Pulmonary artery endothelial cell (primary cell): ENCODE data around the gene NXT1. TPM values are rescaled to one million over a fixed set of nuclear protein-coding genes. Genes with fewer than 3 reads are reported as not detected.
A peak's percentile ranks its signal among the peaks of the same experiment; 100 is the strongest.

ENCODE experiments used
- DNase-seq: peaks from one replicate; pipeline ENCODE4 v3.0.0-alpha.2; 2011; ENCODE audit warnings: low read depth, low spot score
- total RNA-seq: library from RNA; depleted of rRNA; stranded (reverse); fragments of >200 nt; gene quantifications from 2 replicates; pipeline ENCODE4 v1.2.3, GENCODE V29; 2014

The NXT1 gene
- total RNA-seq, 1 donor from 2014 or later, result 43.4 TPM

GRCh38 chr20:23390091-23390774 lies 39.6 kb downstream of the NXT1 start:
- no peak for DNase-seq

GRCh38 chr20:23391707-23392310 lies 41.2 kb downstream of the NXT1 start:
- DNase-seq, result no peak

DNA sequence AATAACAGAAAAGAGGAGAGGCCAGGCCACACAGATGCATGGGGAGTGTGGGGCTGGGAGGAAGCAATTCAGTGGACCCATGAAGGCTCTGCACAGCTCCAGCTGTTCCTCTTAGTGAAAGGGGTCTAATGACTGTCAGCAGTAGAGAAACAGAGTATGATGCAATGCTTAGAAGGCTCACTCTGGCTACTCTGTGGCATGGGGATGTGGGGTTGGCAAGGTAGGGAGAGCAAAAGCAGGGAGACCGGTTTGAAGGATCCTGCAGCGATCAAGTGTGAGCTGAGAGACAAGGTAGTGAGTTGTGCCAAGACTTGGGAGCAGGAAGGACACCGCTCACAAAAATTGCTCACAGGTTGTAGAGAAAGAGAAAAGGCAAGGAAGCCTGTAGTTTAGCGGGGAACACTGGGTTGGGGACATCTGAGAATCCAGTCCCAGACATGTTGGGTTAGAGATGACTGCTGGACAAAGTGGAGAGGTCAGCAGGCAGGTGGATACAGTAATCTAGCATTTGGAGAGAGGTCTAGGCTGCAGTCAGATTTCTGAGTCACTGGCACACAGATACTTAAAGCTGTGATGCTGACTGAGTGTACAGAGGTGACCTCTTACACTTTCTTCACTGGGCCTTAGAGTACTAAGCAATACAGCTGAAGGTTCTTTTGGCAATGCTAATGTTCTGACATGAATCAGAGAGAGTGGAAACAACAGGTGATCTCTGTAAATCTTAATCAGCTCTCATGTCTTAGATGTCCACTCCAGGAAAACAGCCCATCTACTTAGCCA lies 43.6 kb downstream of the NXT1 start:
- DNase-seq, result no peak

DNA sequence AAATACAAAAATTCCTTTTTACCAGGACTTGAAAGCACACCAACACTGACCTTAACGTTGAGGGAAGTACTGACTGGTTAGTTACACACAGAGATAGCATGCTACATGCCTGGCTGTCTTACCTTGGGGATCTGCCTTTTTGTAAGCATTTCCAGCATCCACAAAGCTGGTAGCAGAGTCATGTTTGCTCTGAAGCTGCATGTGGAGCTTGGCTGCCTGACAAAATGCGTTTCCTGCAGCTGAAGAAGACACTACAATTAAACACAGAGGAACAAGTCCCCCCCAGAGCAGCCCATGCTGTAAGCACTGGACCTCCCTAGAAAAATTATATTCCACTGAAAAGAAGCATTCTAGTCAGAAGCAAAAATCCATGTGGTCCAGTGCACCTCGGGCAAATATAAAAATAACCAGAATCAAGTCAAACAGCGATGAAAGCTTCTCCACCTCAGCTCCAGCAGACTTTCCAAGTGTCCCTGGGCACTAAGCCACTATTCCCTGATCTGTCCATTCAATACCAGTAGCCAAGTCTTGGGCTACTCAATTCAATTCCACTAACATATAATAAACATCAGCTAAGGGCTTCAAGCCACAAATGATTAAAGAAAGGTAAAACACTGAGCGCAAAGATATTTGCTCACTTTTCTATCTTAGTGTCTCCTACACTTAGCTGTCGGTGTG lies 46.5 kb downstream of the NXT1 start:
- no peak for DNase-seq

GRCh38 chr20:23397961-23398360 lies 47.4 kb downstream of the NXT1 start:
- peak; percentile 50 for DNase-seq

GRCh38 chr20:23399568-23400241 lies 49.1 kb downstream of the NXT1 start:
- no peak for DNase-seq

GRCh38 chr20:23401051-23401450 lies 50.5 kb downstream of the NXT1 start:
- DNase-seq, result no peak

DNA sequence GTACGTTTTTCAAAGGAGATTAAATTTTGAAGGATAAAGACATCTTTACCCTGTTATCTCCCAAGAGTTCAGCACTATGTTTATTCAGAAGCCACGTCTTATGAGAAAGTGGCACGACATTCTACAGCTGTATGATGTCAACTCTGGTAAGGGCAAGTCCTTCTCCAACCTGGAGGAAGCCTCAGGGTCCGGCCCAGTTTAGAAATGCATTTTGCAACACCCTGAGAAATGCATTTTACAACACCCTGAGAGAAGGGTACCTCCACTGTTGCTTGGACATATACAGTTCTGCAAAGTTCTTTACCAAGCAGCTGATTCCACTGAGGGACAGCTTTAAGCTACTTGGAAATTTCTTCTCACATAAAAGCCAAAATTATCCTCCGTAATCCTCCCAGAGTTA lies 53.2 kb downstream of the NXT1 start:
- DNase-seq, result no peak

DNA sequence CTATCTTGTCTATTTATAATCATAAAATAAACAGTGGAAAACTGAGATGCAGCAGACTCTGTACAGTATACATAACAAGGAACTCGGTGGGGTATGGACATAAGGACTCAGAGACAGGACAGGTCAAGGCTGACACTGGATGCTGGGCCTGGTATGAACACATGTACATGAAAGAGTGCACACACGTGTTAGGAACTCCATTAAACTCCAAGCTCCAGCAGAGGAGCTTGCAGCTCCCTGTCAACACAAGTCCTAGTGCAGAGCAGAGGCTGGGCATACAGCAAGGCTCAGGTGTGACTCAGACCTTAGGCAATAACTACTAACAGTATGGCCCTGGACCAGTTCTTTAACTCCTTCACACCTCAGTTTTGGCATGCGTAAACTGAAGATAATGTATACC lies 53.6 kb downstream of the NXT1 start:
- no peak for DNase-seq

Other genes with a start within 250 kb of the NXT1 start
- gene GZF1, start 11.4 kb downstream of the NXT1 start, total RNA-seq, result 11.8 and 35.7 TPM in 2 replicates
- gene NAPB, start 70.7 kb downstream of the NXT1 start, total RNA-seq, result 4.5 and 11.4 TPM in 2 replicates
- gene CSTL1, start 88.9 kb downstream of the NXT1 start, total RNA-seq, result not detected in 2 replicates
- not detected in 2 replicates for gene CST11, start 102.1 kb downstream of the NXT1 start, total RNA-seq
- not detected in 2 replicates for gene CST8, start 140.3 kb downstream of the NXT1 start, total RNA-seq
- gene CST9L, start 217.7 kb downstream of the NXT1 start, total RNA-seq, result not detected in 2 replicates